ENCODE data around the gene HNRNPC. TPM values are rescaled to one million over a fixed set of nuclear protein-coding genes. Genes with fewer than 3 reads are reported as not detected.
"Not testable (repeated sequence)": the region's sequence is repeated elsewhere in the genome, so short reads cannot be mapped to it uniquely, and the experiment has no call there.

The HNRNPC gene
- total RNA-seq, 1 donor from 2014 or later: 690 TPM

- no peak for DNase-seq (ENCODE audit: low spot score, unreplicated experiment)
- no peak for TF ChIP-seq CTCF (IDR thresholded peaks at IDR 0.05; ENCODE audit: unreplicated experiment)
- H3K27ac Mint-ChIP-seq: no peak overlapping the region
- no peaks in the 10 kb centered on the region for H3K4me1 Mint-ChIP-seq (ENCODE audit: low read depth)
- no peak overlapping the region for H3K4me3 Mint-ChIP-seq (ENCODE audit: low read depth)
- H3K27me3 Mint-ChIP-seq: peaks cover 4% of the 10 kb centered on the region
- no peaks in the 10 kb centered on the region for H3K36me3 Mint-ChIP-seq (ENCODE audit: insufficient read depth)
- no peaks in the 10 kb centered on the region for H3K9me3 Mint-ChIP-seq (ENCODE audit: low read depth)
Observed at GRCh38 chr14:21287168-21287567, 17.9 kb upstream of the HNRNPC start.

GRCh38 chr14:21286516-21286915 is 17.3 kb upstream of the HNRNPC start:
- H3K36me3 Mint-ChIP-seq (ENCODE audit: insufficient read depth); H3K4me1 Mint-ChIP-seq (ENCODE audit: low read depth); H3K4me3 Mint-ChIP-seq (ENCODE audit: low read depth); DNase-seq (ENCODE audit: low spot score, unreplicated experiment); H3K27me3 Mint-ChIP-seq; H3K9me3 Mint-ChIP-seq (ENCODE audit: low read depth); H3K27ac Mint-ChIP-seq: not testable (repeated sequence)

DNA sequence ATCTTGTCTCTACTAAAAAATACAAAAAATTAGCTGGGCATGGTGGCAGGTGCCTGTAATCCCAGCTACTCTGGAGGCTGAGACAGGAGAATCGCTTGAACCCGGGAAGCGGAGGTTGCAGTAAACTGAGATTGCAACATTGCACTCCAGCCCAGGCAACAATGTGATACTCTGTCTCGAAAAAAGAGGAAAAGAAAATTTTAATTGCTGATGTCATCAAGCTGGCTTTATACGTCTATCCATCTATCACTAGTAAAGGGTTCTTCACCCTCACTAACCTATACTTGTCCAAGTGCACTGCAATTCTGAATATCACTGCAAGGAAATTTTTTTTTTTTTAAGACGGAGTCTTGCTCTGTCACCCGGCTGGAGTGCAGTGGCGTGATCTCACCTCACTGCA is 12.7 kb upstream of the HNRNPC start:
- not testable (repeated sequence) for DNase-seq (ENCODE audit: low spot score, unreplicated experiment); H3K4me1 Mint-ChIP-seq (ENCODE audit: low read depth); H3K27ac Mint-ChIP-seq; H3K4me3 Mint-ChIP-seq (ENCODE audit: low read depth); H3K27me3 Mint-ChIP-seq; H3K36me3 Mint-ChIP-seq (ENCODE audit: insufficient read depth); H3K9me3 Mint-ChIP-seq (ENCODE audit: low read depth)

- DNase-seq (ENCODE audit: low spot score, unreplicated experiment): no peak
- no peaks in the 10 kb centered on the region for H3K9me3 Mint-ChIP-seq (ENCODE audit: low read depth)
- H3K4me3 Mint-ChIP-seq (ENCODE audit: low read depth): no peak within 1 kb of the TSS
- H3K36me3 Mint-ChIP-seq (ENCODE audit: insufficient read depth): no peaks in the 10 kb centered on the region
- TF ChIP-seq CTCF (IDR thresholded peaks at IDR 0.05; ENCODE audit: unreplicated experiment): no peak
- no peak within 1 kb of the TSS for H3K27ac Mint-ChIP-seq
- no peaks in the 10 kb centered on the region for H3K27me3 Mint-ChIP-seq
- H3K4me1 Mint-ChIP-seq (ENCODE audit: low read depth): no peaks in the 10 kb centered on the region
Observed at GRCh38 chr14:21279783-21280182, 10.5 kb upstream of the HNRNPC start, which contains the start of gene RPGRIP1. Gene RPGRIP1, plus strand, starts transcription at chr14:21280083. Its CDS starts 7,894 bp downstream, at chr14:21287977.

GRCh38 chr14:21278632-21279031 is 9.4 kb upstream of the HNRNPC start:
- TF ChIP-seq CTCF (IDR thresholded peaks at IDR 0.05; ENCODE audit: unreplicated experiment): no peak
- Mint-ChIP-seq H3K27ac (no peak overlapping the region), H3K4me3 (ENCODE audit: low read depth) (no peak overlapping the region), H3K36me3 (ENCODE audit: insufficient read depth) (no peaks in the 10 kb centered on the region), H3K9me3 (ENCODE audit: low read depth) (no peaks in the 10 kb centered on the region), H3K4me1 (ENCODE audit: low read depth) (no peaks in the 10 kb centered on the region), H3K27me3 (no peaks in the 10 kb centered on the region)
- DNase-seq (ENCODE audit: low spot score, unreplicated experiment): no peak

DNA sequence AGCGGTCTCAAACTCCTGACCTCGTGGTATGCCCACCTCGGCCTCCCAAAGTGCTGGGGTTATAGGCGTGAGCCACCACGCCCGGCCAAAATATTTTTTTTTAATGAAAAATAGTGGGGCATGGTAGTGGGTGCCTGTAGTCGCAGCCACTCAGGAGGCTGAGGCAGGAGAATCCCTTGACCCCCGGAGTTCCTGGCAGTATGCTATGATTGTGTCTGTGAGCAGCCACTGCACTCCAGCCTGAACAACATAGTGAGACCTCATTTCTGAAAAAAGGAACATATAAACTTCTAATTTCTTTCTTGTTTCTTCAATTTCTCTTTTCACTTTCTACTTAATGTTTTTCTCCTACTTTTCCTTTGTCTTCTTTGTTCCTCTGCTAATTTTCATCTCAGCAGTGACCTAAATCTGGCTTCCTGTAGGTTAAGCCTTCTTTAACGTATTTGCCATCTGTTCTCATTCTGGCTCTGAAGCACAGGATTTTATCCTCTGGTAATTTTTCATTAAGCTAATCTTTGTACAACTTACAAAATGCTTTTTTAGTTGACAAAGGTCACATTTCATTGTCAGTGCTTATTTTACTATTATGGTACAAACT is 6.1 kb upstream of the HNRNPC start:
- H3K4me1 Mint-ChIP-seq (ENCODE audit: low read depth): no peaks in the 10 kb centered on the region
- H3K36me3 Mint-ChIP-seq (ENCODE audit: insufficient read depth): no peaks in the 10 kb centered on the region
- no peaks in the 10 kb centered on the region for H3K9me3 Mint-ChIP-seq (ENCODE audit: low read depth)
- no peak overlapping the region for H3K4me3 Mint-ChIP-seq (ENCODE audit: low read depth)
- TF ChIP-seq CTCF (IDR thresholded peaks at IDR 0.05; ENCODE audit: unreplicated experiment): no peak
- no peak overlapping the region for H3K27ac Mint-ChIP-seq
- no peaks in the 10 kb centered on the region for H3K27me3 Mint-ChIP-seq
- DNase-seq (ENCODE audit: low spot score, unreplicated experiment): no peak

DNA sequence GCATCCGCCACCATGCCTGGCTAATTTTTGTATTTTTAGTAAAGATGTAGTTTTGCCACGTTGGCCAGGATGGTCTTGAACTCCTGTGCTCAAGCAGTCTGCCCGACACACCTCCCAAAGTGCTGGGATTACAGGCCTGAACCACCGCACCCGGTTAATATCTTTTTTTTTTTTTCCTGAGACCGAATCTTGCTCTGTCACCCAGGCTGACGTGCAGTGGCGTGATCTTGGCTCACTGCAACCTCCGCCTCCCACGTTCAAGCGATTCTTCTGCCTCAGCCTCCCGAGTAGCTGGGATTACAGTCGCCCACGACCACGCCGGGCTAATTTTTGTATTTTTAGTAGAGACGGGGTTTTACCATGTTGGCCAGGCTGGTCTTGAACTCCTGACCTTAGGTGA is 3.4 kb upstream of the HNRNPC start:
- H3K4me3 Mint-ChIP-seq (ENCODE audit: low read depth); H3K36me3 Mint-ChIP-seq (ENCODE audit: insufficient read depth); DNase-seq (ENCODE audit: low spot score, unreplicated experiment); H3K4me1 Mint-ChIP-seq (ENCODE audit: low read depth); H3K27ac Mint-ChIP-seq; H3K9me3 Mint-ChIP-seq (ENCODE audit: low read depth); H3K27me3 Mint-ChIP-seq: not testable (repeated sequence)
